HUES48 (cell line): ENCODE measurements around the gene TM7SF3.

Source experiments
- H3K27ac ChIP-seq: one replicate; pipeline ENCODE4 v1.7.0; 2013; ENCODE audit warnings: low read depth, low read length, inconsistent platforms
- H3K27me3 ChIP-seq: 2 replicates; pipeline ENCODE4 v1.6.1; 2013; ENCODE audit warnings: mild to moderate bottlenecking, low read length; ENCODE audit not compliant: control insufficient read depth, insufficient read depth
- H3K36me3 ChIP-seq: 2 replicates; pipeline ENCODE4 v1.6.1; 2013; ENCODE audit warnings: low read length; ENCODE audit not compliant: control insufficient read depth, insufficient read depth
- H3K4me1 ChIP-seq: 2 replicates; pipeline ENCODE4 v1.6.1; 2013; ENCODE audit warnings: mild to moderate bottlenecking, low read length; ENCODE audit not compliant: control insufficient read depth, insufficient read depth
- H3K4me3 ChIP-seq: 2 replicates; pipeline ENCODE4 v1.5.1; 2013; ENCODE audit warnings: mild to moderate bottlenecking, low read depth, low read length
- H3K9ac ChIP-seq: 2 replicates; pipeline ENCODE4 v1.6.1; 2013; ENCODE audit warnings: mild to moderate bottlenecking, low read depth, low read length, moderate library complexity
- H3K9me3 ChIP-seq: 2 replicates; pipeline ENCODE4 v1.6.1; 2013; ENCODE audit warnings: low read length; ENCODE audit not compliant: control insufficient read depth, insufficient read depth

The TM7SF3 gene

DNA sequence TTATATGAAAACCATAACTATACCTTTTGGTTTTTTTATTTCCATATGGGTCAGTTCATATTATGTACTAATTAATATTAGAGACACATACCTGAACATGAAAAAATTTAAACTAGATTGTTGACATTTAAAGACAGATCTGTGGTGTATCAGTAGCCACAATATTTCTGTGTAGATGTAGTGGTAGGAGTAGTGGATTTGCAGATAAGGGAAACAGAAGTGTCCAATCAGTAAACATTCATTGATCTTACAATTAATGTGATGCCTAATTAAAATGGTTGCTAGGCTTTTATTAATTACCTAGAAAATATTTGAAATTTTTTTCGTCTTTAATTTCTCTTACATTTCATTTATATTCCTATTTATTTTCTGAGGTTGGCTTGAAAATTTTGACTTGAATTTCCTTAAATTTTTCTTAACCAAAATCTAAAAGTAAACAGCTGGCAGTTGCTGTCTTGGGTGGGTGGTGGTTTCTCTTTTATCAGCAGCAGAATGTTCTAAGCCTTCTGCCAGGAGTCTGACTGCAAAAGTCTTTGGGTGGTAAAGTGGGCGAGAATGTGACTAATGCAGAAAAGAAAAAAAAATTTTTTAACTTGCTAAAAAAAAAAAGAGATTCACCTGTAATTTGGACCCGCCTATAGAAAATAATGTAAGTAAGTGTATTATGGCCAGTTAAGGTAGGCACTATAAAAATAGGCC is 73.5 kb downstream of the TM7SF3 start:
- Histone ChIP-seq H3K4me3 (no peak overlapping the region), H3K9ac (no peak overlapping the region), H3K9me3 (no peaks in the 10 kb centered on the region), H3K4me1 (peaks cover 14% of the 10 kb centered on the region; the same call in 1 of the 2 replicates), H3K27me3 (no peaks in the 10 kb centered on the region), H3K27ac (no peak overlapping the region), H3K36me3 (no peaks in the 10 kb centered on the region)

DNA sequence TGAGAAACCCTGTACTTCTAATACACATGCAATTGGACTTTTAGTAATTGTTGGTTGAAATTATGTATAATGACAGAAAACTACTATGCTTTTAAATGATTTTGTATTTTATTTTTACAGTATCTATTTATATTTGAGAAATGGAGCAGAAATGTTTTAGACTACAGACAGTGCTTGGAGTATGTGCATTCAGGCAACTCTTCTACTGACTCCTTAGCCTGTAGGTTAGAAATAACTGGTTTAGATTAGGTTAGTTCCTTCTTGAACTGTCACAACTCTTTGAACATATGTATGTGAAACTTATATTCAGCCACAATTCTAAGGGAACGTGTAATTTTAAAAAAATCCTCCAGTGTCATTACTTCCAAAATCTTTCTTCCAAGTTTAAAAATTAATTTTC is 74.2 kb downstream of the TM7SF3 start:
- Histone ChIP-seq H3K27me3 (no peaks in the 10 kb centered on the region), H3K4me3 (peak overlapping the region; percentile 98; the same call in 1 of the 2 replicates), H3K4me1 (peaks cover 14% of the 10 kb centered on the region; the same call in 1 of the 2 replicates), H3K9me3 (no peaks in the 10 kb centered on the region), H3K27ac (no peak overlapping the region), H3K9ac (no peak overlapping the region), H3K36me3 (0 out of 2 replicates have a peak, but pooled peaks cover under 1% of the 10 kb centered on the region)

DNA sequence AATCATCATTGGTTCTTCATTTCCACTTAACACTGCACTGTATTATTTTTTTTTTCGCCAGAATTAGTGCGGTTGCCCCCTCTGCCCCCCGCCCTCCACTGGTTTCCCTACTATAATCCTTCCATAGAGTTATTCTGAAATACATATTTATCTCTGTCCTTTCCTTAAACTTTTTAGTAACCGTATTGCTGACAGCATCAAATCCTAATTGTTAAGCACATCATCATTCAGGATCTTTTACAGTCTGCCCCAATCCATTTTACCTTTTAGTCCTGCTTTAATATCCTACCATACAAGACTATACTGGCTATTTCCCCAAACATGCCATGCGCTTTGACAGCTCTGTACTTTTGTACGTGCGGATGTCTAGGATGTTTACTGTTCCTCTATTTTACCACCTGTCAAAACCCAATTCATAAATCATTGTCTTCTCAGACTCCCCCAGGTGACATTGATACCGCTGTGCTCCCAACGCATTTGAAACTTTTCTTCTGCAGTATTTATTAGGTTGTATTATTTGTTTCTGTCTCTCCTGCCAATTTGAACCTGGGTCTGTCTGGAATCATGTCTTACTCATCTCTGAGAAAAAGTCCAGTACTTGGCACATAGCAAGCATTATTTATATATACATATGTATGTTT is 74.9 kb downstream of the TM7SF3 start:
- peak overlapping the region; percentile 92 for H3K9ac ChIP-seq
- H3K4me3 ChIP-seq = peak overlapping the region; percentile 98
- H3K27ac ChIP-seq = no peak overlapping the region
- no peaks in the 10 kb centered on the region for H3K27me3 ChIP-seq
- H3K4me1 ChIP-seq = peaks cover 14% of the 10 kb centered on the region; the same call in 1 of the 2 replicates
- H3K36me3 ChIP-seq = 0 out of 2 replicates have a peak, but pooled peaks cover 6% of the 10 kb centered on the region
- no peaks in the 10 kb centered on the region for H3K9me3 ChIP-seq

DNA sequence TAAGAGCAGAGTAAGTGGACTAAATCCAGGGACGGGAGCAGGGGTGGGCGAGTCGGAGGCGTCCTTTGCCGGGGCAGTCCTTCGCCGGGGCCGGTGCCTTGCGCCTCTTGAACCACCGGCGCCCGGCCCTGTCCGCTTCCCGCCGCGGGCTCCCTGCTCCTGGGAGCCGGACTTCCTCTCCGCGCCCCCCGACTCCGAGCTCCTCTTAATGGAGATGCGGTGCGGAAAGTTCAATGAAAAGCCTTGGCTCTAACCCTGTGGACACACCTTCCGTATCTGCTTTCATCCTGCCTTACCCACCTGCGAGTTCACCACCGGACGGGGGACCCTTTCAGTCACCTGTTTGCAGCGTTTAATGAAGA is 75.5 kb downstream of the TM7SF3 start:
- peak overlapping the region; percentile 97 for H3K27ac ChIP-seq
- H3K4me3 ChIP-seq = peak overlapping the region; percentile 98
- peaks cover 12% of the 10 kb centered on the region for H3K36me3 ChIP-seq
- H3K9ac ChIP-seq = peak overlapping the region; percentile 92
- peaks cover 14% of the 10 kb centered on the region; the same call in 1 of the 2 replicates for H3K4me1 ChIP-seq
- no peaks in the 10 kb centered on the region for H3K9me3 ChIP-seq
- H3K27me3 ChIP-seq = no peaks in the 10 kb centered on the region

DNA sequence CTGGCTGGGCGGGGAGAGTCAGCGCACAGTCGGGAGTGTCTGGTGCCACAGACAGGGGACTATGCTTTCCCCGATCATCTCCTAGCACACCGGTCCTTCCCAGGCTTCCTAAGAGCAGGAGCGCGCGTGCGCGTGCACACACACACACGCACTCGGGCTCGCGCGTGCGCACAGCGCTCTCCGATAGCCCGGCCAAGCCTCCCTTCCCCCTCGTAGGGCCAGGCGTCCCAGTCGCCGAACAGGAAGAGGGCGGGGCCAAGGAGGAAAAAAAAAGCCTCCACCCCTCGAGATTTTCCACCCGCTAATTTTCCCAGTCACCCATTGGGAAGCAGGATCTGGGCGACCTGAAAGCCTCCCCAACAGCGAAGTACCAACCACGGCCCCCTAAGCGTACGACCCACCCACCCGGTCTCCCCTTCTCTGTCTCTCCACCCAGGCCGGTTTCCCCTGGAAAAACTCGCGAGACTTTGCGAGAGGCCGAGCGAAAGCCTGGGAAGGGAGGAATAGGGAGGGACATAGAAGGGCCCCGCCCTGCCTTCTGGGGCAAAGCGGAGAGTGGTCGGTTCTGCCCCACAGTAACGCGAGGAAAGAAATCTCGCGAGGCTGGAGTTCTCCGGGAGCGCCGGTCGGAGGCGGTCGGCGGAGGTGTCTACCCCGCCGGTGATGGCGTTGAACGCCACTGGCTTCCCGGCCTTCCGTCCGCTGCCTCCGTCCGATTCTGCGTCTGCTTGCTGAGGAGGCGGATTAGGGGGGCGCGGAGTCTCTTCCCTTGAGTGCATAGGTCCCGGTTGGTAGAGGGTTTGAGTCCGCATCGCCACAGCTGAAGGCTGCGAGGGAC is 76.1 kb downstream of the TM7SF3 start, which contains the start of the genes FGFR1OP2 and INTS13:
Gene FGFR1OP2, plus strand, starts transcription at position 608 of the 838 bp plus-strand sequence. CDS start 15,689 bp downstream, outside the sequence.
Gene INTS13, minus strand, starts transcription at position 119 of the 838 bp plus-strand sequence. CDS start 1,178 bp downstream, outside the sequence.
- peak within 1 kb of the TSS; percentile 97 for H3K27ac ChIP-seq
- no peaks in the 10 kb centered on the region for H3K27me3 ChIP-seq
- H3K36me3 ChIP-seq = peaks cover 16% of the 10 kb centered on the region

DNA sequence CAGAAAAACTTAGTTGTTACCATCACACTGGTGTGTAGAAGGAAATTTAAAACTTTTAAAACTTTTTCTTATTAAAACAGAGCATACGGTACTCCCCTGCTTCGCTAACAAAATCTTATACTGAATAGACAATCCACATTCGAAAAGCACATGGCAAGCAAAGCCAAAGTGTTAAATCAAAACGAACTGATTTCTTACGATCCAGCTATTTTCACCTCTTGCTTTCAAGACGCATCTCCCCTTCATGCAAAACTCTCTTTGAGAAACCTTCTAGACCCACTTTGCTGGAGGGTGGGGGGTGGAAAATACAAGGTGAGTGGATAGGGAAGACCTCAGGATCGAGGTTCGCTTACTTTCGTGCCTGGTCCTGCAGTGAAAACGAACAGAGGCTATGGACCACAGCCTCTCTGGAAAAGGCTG is 76.7 kb downstream of the TM7SF3 start:
- no peaks in the 10 kb centered on the region for H3K9me3 ChIP-seq
- peak overlapping the region; percentile 97 for H3K27ac ChIP-seq
- peaks cover 22% of the 10 kb centered on the region for H3K36me3 ChIP-seq
- peaks cover 14% of the 10 kb centered on the region; the same call in 1 of the 2 replicates for H3K4me1 ChIP-seq
- no peaks in the 10 kb centered on the region for H3K27me3 ChIP-seq
- H3K4me3 ChIP-seq = peak overlapping the region; percentile 98
- H3K9ac ChIP-seq = peak overlapping the region; percentile 92

More for the DNA sequence above, 76.1 kb downstream of the TM7SF3 start, which contains the start of the genes FGFR1OP2 and INTS13:
- peak within 1 kb of the TSS; percentile 98 for H3K4me3 ChIP-seq
- H3K9ac ChIP-seq = peak within 1 kb of the TSS; percentile 92
- H3K4me1 ChIP-seq = peaks cover 14% of the 10 kb centered on the region; the same call in 1 of the 2 replicates
- no peaks in the 10 kb centered on the region for H3K9me3 ChIP-seq

DNA sequence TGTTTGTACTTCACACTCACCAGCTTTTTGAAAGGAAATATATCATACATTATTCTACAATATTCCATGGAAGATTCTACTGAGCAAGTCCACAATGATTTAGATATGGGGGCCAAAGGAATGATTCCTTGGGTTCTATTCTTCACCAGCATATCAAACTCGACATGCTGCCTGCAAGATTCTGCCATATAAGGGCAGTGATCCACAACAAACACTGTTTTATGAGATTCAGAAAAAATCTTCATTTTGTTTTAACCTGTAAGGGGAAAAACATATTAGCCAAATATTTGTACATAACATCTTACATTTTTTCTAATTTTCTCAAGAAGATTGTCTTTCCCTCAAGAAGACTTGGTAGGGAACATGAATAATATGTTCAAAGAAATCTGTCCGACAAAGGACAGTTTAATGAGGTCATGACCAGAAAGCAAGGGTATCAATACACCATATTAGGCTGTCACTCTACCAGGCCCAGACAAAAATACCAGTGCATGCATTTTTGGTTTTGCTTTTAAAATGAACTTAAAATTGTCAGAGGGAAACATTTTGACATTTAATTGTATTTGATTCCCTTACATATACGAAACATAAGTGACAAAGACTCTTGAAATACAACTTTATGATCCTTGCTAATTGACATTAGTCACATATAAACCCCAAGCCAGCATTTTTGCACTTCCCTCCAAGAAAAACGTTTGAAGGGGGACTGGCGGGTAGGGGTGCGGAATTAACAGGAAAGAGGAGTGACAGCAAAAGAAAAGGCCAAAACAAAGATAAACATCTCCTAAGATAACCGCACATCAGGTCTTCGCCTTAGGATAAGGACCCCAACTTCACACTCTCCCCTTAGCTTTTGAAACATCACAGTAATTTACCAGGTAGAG is 77.4 kb downstream of the TM7SF3 start:
- H3K27ac ChIP-seq = no peak overlapping the region

DNA sequence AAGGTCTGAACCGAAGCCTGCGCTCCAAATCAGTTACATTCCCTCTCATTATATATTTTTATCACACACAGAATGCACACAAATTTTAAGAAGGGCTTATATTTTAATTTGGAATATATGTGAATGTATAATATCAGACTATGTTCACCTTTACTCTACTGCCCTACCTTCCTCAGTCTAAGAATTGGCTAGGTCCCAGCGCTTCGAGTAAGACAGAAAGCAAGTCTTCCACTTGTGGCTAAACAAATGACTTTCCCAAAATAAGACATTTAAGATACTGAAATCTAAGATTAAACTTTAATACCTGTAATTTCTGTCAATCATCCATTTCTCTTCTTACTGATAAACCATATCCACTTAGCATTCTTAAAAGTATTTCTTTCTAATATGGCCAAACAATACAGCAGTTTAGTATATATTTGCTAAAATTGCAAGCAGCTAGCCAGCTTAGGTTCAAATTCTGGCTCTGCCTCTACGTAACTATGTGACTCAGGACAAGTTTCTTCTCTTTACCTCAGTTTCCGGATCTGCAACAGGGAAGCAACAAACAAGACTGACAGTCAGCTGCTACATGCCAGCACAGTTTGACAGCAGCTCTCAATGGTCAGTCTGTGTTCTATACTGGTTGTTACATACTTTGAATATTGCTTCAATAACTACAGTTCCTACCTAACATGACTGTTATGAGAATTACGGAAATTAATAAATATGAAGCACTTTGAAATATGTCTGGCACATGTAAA is 78.4 kb downstream of the TM7SF3 start:
- Histone ChIP-seq H3K4me3 (peak overlapping the region; percentile 98; the same call in 1 of the 2 replicates), H3K27me3 (no peaks in the 10 kb centered on the region), H3K27ac (no peak overlapping the region), H3K9ac (no peak overlapping the region), H3K4me1 (peaks cover 14% of the 10 kb centered on the region; the same call in 1 of the 2 replicates), H3K9me3 (no peaks in the 10 kb centered on the region), H3K36me3 (peaks cover 35% of the 10 kb centered on the region)

More for the DNA sequence above, 77.4 kb downstream of the TM7SF3 start:
- peak overlapping the region; percentile 92 for H3K9ac ChIP-seq
- H3K9me3 ChIP-seq = no peaks in the 10 kb centered on the region
- peaks cover 14% of the 10 kb centered on the region; the same call in 1 of the 2 replicates for H3K4me1 ChIP-seq
- H3K4me3 ChIP-seq = peak overlapping the region; percentile 98
- H3K36me3 ChIP-seq = peaks cover 28% of the 10 kb centered on the region
- no peaks in the 10 kb centered on the region for H3K27me3 ChIP-seq

DNA sequence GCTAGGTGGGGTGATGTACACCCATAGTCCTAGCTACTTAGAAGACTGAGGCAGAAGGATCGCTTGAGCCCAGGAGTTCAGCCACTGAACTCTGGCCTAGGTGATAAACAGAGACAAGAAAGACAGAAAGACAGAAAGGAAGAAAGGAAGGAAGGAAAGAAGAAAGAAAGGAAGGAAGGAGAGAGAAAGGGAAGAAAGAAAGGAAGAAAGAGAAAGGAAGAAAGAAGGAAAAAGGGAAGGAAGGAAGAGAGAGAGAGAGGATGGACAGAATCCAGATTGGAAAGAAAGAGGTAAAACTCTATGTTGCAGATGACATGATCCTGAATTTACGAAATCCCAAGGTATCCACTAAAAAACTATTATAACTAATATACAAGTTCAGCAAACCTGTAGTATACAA is 84.6 kb downstream of the TM7SF3 start:
- H3K9me3 ChIP-seq = no peaks in the 10 kb centered on the region
- H3K27ac ChIP-seq = no peak overlapping the region
- no peak overlapping the region for H3K4me3 ChIP-seq
- H3K27me3 ChIP-seq = no peaks in the 10 kb centered on the region
- peaks cover 91% of the 10 kb centered on the region for H3K36me3 ChIP-seq
- H3K9ac ChIP-seq = no peak overlapping the region
- H3K4me1 ChIP-seq = no peaks in the 10 kb centered on the region
